IPS-18a (cell line): ENCODE measurements around the gene SYT2.
"Not testable (repeated sequence)": the region's sequence is repeated elsewhere in the genome, so short reads cannot be mapped to it uniquely, and the experiment has no call there.

Experiments used
- H3K27ac ChIP-seq: one replicate; pipeline ENCODE4 v1.5.1; 2013; ENCODE audit warnings: low read length
- H3K27me3 ChIP-seq: one replicate; pipeline ENCODE4 v1.6.1; 2013; ENCODE audit warnings: mild to moderate bottlenecking, low read length; ENCODE audit not compliant: control insufficient read depth, insufficient read depth
- H3K36me3 ChIP-seq: one replicate; pipeline ENCODE4 v1.6.1; 2013; ENCODE audit warnings: low read depth, low read length; ENCODE audit not compliant: control insufficient read depth
- H3K4me1 ChIP-seq: one replicate; pipeline ENCODE4 v1.6.1; 2013; ENCODE audit warnings: low read depth, low read length; ENCODE audit not compliant: control insufficient read depth
- H3K4me3 ChIP-seq: one replicate; pipeline ENCODE4 v1.5.1; 2013; ENCODE audit warnings: low read length
- H3K9ac ChIP-seq: one replicate; pipeline ENCODE4 v1.6.1; 2013; ENCODE audit warnings: mild to moderate bottlenecking, low read length, moderate library complexity
- H3K9me3 ChIP-seq: one replicate; pipeline ENCODE4 v1.6.1; 2013; ENCODE audit warnings: low read depth, low read length; ENCODE audit not compliant: control insufficient read depth

SYT2 gene

GRCh38 chr1:202625416-202626360 is 84.6 kb downstream of the SYT2 start:
- Histone ChIP-seq H3K4me1 (peaks cover 4% of the 10 kb centered on the region), H3K9me3 (no peaks in the 10 kb centered on the region), H3K9ac (no peak overlapping the region), H3K27ac (no peak overlapping the region), H3K36me3 (no peaks in the 10 kb centered on the region), H3K4me3 (no peak overlapping the region), H3K27me3 (no peaks in the 10 kb centered on the region)

GRCh38 chr1:202624781-202625108 is 85.5 kb downstream of the SYT2 start:
- Histone ChIP-seq H3K4me3 (no peak overlapping the region), H3K9ac (no peak overlapping the region), H3K4me1 (peaks cover 4% of the 10 kb centered on the region), H3K9me3 (no peaks in the 10 kb centered on the region), H3K36me3 (no peaks in the 10 kb centered on the region), H3K27me3 (no peaks in the 10 kb centered on the region), H3K27ac (no peak overlapping the region)

- no peaks in the 10 kb centered on the region for H3K27me3 ChIP-seq
- H3K4me1 ChIP-seq = peaks cover 4% of the 10 kb centered on the region
- H3K9me3 ChIP-seq = no peaks in the 10 kb centered on the region
- no peaks in the 10 kb centered on the region for H3K36me3 ChIP-seq
- H3K27ac ChIP-seq = no peak overlapping the region
- H3K4me3 ChIP-seq = no peak overlapping the region
- no peak overlapping the region for H3K9ac ChIP-seq
Observed at GRCh38 chr1:202624088-202624780, 86.0 kb downstream of the SYT2 start.

DNA sequence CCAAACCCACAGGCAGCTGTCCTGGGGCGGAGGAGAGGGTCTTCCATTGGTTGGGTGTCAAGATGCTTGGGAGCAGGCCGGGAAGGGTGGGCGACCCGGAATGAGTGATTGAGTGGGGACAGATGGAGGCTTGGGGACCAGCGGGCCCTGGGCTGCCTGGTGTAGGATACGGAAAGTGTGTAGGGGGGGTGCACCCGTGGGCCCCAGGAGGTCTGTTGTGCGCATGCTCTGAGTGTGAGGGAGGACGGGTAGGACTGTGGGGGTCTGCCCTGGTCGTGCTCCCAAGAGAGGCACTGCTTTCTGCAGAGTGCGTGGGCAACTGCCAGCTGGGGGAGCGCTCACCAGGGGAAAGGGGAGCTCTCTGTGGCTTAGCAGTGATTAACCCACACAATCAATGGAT is 86.8 kb downstream of the SYT2 start:
- H3K9me3 ChIP-seq, H3K4me1 ChIP-seq, H3K4me3 ChIP-seq, H3K27me3 ChIP-seq, H3K36me3 ChIP-seq, H3K9ac ChIP-seq, H3K27ac ChIP-seq: not testable (repeated sequence)

DNA sequence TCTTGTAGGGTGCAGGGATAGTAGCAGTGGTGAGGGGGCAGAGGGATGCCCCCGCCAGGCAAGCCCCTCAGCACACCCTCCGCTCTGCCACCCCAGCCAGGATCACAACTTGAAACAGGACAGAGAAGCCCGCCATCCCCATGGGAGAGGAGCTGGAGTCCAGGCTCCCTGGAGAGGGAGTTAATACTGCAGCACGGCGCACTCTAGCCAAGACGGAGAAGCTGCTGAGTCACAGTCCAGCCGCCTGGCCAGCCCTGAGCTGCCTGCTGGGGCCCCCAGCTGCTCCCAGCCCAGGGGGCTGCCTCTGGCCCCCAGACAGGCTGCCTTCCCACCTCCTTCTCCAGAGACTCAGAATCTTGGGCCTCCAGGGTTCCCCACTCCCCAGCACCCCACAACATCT is 87.2 kb downstream of the SYT2 start:
- Histone ChIP-seq H3K4me3 (no peak overlapping the region), H3K4me1 (peaks cover 4% of the 10 kb centered on the region), H3K36me3 (no peaks in the 10 kb centered on the region), H3K9me3 (no peaks in the 10 kb centered on the region), H3K9ac (no peak overlapping the region), H3K27ac (no peak overlapping the region), H3K27me3 (no peaks in the 10 kb centered on the region)

DNA sequence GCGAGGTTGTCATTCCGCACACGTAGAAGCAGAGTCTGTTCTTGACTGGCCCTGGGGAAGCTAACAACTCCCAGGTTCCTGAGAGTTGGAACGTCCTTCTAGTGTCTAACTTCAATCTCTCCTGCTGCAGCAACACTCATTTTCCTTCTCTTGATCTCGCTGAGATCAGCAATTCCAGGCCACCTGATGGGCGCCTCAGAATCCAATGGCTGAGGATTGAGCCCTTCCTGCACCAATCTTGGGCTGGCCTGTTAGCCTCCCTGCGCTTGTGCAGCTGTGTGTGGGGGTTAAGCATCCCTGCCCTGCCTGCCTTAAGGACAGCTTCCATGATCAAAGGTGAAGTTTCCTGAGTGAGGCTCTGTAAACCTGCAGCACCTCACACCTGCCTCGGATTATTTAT is 87.9 kb downstream of the SYT2 start:
- Histone ChIP-seq H3K36me3 (no peaks in the 10 kb centered on the region), H3K27me3 (no peaks in the 10 kb centered on the region), H3K9ac (no peak overlapping the region), H3K27ac (no peak overlapping the region), H3K4me1 (peaks cover 4% of the 10 kb centered on the region), H3K9me3 (no peaks in the 10 kb centered on the region), H3K4me3 (no peak overlapping the region)

DNA sequence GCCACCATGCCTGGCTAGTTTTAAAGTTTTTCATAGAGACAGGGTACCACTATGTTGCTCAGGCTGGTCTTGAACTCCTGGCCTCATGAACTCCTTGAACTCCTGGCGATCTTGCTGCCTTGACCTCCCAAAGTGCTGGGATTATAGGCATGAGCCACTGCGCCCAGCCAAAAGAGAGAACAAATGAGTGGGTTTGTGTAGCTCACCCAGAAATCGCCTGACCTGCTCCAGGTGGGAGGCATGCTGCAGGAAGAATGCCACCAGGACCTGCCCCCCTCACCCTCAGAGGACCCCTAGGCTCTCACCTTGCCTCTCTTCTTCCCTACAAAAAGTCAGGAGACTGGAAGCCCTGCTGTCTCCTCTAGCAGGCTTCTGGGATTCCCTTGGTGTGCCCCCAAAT is 88.8 kb downstream of the SYT2 start:
- Histone ChIP-seq H3K9ac (no peak overlapping the region), H3K27me3 (no peaks in the 10 kb centered on the region), H3K36me3 (no peaks in the 10 kb centered on the region), H3K27ac (no peak overlapping the region), H3K4me1 (no peaks in the 10 kb centered on the region), H3K4me3 (no peak overlapping the region), H3K9me3 (no peaks in the 10 kb centered on the region)

GRCh38 chr1:202620036-202620435 is 90.2 kb downstream of the SYT2 start:
- H3K4me3 ChIP-seq, H3K36me3 ChIP-seq, H3K4me1 ChIP-seq, H3K9me3 ChIP-seq, H3K9ac ChIP-seq, H3K27ac ChIP-seq, H3K27me3 ChIP-seq: not testable (repeated sequence)

DNA sequence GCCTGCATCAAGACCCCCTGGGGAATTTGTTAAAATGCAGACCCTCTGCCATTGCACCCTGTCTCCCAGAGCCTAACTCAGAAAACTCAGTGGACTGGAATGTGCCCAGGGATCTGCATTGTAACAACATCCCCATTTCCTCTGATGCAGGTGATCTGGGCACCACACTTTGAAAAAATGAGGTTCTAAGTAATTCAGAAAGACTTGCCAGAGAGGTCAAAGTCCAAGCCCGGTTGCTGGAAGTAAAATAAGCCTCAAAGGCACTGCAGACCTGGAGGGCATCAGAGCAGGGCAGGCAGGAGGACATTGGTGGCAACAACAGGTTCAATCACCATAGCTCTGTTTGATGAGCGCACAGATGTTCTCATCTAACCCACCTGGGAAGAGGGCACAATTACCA is 90.7 kb downstream of the SYT2 start:
- no peak overlapping the region for H3K4me3 ChIP-seq
- H3K9ac ChIP-seq = no peak overlapping the region
- no peaks in the 10 kb centered on the region for H3K36me3 ChIP-seq
- H3K27ac ChIP-seq = no peak overlapping the region
- H3K4me1 ChIP-seq = no peaks in the 10 kb centered on the region
- H3K9me3 ChIP-seq = no peaks in the 10 kb centered on the region
- H3K27me3 ChIP-seq = no peaks in the 10 kb centered on the region

GRCh38 chr1:202619012-202619411 is 91.2 kb downstream of the SYT2 start:
- not testable (repeated sequence) for H3K36me3 ChIP-seq, H3K27me3 ChIP-seq, H3K4me1 ChIP-seq, H3K9me3 ChIP-seq, H3K4me3 ChIP-seq, H3K27ac ChIP-seq, H3K9ac ChIP-seq

DNA sequence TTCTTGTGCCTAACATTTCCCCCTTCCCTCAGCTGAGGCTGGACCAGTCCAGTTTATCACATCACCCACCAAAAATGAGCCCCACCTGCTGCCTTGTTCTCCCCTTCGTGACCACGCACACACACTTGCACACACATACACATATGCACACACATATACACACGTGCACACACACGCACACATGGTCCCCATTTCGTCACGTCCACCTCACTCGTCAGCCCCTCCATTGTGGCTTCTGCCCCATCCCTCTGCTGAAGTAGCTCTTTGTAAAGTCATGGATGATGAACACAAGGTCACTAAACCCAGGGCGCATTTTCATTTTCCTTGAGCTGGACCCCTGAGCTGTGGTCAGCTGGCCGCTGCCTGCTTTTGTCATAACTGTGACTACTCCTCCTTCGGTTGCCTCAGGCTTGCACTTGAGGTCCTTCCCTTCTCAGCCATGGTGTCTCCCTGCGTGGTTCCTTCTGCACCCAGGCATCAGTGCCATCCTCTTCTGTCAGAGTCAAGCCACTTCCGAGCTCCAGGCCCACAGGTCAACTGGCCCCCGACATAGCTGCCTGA is 93.8 kb downstream of the SYT2 start:
- H3K4me3 ChIP-seq = no peak overlapping the region
- no peaks in the 10 kb centered on the region for H3K27me3 ChIP-seq
- H3K4me1 ChIP-seq = no peaks in the 10 kb centered on the region
- no peaks in the 10 kb centered on the region for H3K9me3 ChIP-seq
- H3K27ac ChIP-seq = no peak overlapping the region
- H3K36me3 ChIP-seq = no peaks in the 10 kb centered on the region
- no peak overlapping the region for H3K9ac ChIP-seq
